AG04449 (cell line): ENCODE data around the gene RBMXL3.
A peak's percentile ranks its signal among the peaks of the same experiment; 100 is the strongest.

Experiments
- CTCF ChIA-PET: fragments of 350-600 bp; formaldehyde crosslinking; extraction: SDS; loops from one replicate; lab custom pipeline; 2021; ENCODE audit warnings: antibody characterized with exemption; lab: Yijun Ruan, JAX
- POLR2A ChIA-PET: fragments of 400-600, 350-600 bp; formaldehyde crosslinking; extraction: SDS; loops from one replicate; lab custom pipeline; 2020; ENCODE audit warnings: antibody characterized with exemption, inconsistent platforms; lab: Yijun Ruan, JAX
- DNase-seq: peaks from one replicate; pipeline ENCODE4 v3.0.0-alpha.2; 2010; ENCODE audit warnings: low read depth, low spot score
- H3K4me3 ChIP-seq: 2 replicates; pipeline ENCODE4 v1.5.1; 2011; ENCODE audit warnings: low read depth, mild to moderate bottlenecking, control low read depth, low read length
- CTCF ChIP-seq: IDR thresholded peaks from one replicate; pipeline ENCODE4 v1.5.1; 2011; ENCODE audit warnings: mild to moderate bottlenecking, moderate library complexity, low read length, control low read depth, inconsistent platforms; ENCODE audit not compliant: insufficient read depth; ENCODE audit errors: missing control alignments

RBMXL3 gene

GRCh38 chrX:115189110-115189509, at the start of gene RBMXL3:
Gene RBMXL3 (plus strand): TSS chrX:115189410. CDS start chrX:115189442, 32 bp downstream.
- ChIA-PET POLR2A (no interaction called here), CTCF (no interaction called here)
- DNase-seq: no peak
- TF ChIP-seq CTCF: no peak
- H3K4me3 ChIP-seq: no peak within 1 kb of the TSS

- CTCF ChIA-PET: no interaction called here
These were observed 47.2 kb upstream of the RBMXL3 start for GRCh38 chrX:115142057-115142456.

GRCh38 chrX:115147220-115147619, 42.0 kb upstream of the RBMXL3 start:
- DNase-seq: no peak
- CTCF ChIA-PET: interaction anchor here (0.7 to 1.5 kb wide), 7 partner anchors 13 to 536 kb away, joined by 3 to 16 read pairs (median 4); no protein-coding TSS in a partner anchor
- POLR2A ChIA-PET: no interaction called here
- TF ChIP-seq CTCF: peak; percentile 20
- H3K4me3 ChIP-seq: no peak overlapping the region

More at GRCh38 chrX:115142057-115142456, 47.2 kb upstream of the RBMXL3 start:
- no peak overlapping the region for H3K4me3 ChIP-seq
- no peak for TF ChIP-seq CTCF
- DNase-seq: no peak
- POLR2A ChIA-PET: no interaction called here

- H3K4me3 ChIP-seq: no peak overlapping the region
- ChIA-PET POLR2A (no interaction called here), CTCF (no interaction called here)
- TF ChIP-seq CTCF: no peak
- no peak for DNase-seq
These were observed 16.0 kb upstream of the RBMXL3 start for GRCh38 chrX:115173181-115173580.

- no peak overlapping the region for H3K4me3 ChIP-seq
- ChIA-PET CTCF (no interaction called here), POLR2A (no interaction called here)
- no peak for DNase-seq
- TF ChIP-seq CTCF: no peak
These were observed 14.7 kb upstream of the RBMXL3 start for GRCh38 chrX:115174548-115174947.

GRCh38 chrX:115177932-115178331, 11.3 kb upstream of the RBMXL3 start:
- CTCF ChIA-PET: no interaction called here
- TF ChIP-seq CTCF: no peak
- POLR2A ChIA-PET: no interaction called here

More at GRCh38 chrX:115177932-115178331, 11.3 kb upstream of the RBMXL3 start:
- DNase-seq: no peak
- no peak overlapping the region for H3K4me3 ChIP-seq
